Measurements from ENCODE around the gene RPL35.

The RPL35 gene

GRCh38 chr9:124813501-124814163 lies 48.1 kb downstream of the RPL35 start:
- DNase-seq = no peak

GRCh38 chr9:124813041-124813440 lies 48.7 kb downstream of the RPL35 start:
- DNase-seq = no peak

GRCh38 chr9:124812441-124812876 lies 49.3 kb downstream of the RPL35 start:
- DNase-seq = no peak

GRCh38 chr9:124810663-124811355 lies 50.9 kb downstream of the RPL35 start:
- DNase-seq = no peak

DNA sequence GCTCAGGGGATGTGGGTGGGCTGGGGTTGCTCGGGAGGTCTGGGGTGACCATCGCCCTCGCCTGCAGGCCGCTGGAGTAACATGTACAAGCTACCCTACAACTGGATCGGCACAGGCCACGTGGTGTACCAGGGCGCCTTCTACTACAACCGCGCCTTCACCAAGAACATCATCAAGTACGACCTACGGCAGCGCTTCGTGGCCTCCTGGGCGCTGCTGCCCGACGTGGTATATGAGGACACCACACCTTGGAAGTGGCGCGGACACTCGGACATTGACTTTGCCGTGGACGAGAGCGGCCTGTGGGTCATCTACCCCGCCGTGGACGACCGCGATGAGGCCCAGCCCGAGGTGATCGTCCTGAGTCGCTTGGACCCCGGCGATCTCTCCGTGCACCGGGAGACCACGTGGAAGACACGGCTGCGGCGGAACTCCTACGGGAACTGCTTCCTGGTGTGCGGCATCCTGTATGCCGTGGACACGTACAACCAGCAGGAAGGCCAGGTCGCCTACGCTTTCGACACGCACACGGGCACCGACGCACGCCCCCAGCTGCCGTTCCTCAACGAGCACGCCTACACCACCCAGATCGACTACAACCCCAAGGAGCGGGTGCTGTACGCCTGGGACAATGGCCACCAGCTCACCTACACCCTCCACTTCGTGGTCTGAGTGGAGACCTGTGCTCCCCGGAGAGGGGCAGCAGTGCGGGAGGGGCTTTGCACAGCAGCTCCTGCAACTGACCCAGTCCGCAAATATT lies 51.8 kb downstream of the RPL35 start:
- no peak for DNase-seq

- no peak for DNase-seq
These were observed 52.5 kb downstream of the RPL35 start for GRCh38 chr9:124809211-124809610.

DNA sequence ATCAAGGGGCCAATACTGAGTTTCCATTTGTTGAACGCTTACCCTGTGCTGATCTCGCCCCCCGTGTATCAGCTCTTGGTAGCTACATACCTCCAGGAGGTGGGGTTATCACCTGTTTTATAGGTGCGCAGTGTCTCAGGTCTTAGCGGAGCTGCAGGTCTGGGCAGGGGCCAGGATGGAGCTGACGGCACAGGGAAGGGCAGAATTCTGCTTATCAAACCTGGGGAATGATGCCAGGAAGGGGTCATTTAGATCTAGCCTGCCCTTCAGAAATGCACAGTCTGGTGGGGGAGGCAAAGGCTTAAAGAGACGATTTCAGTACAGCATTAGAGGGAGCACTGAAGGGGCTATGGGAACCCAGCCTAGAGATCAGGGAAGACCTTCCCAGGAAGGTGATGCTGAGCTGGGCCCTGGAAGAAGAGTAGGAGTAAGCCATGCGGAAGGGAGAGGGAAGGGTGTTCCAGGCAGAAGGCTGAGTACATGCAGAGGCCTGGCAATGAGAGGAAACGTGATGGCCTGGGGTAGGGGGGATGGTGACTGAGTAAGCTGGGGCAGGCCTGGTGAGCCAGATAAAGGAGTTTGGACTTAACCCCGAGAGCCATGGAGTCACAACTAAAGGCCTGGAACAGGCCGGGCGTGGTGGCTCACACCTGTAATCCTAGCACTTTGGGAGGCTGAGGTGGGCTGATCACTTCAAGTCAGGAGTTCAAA lies 53.4 kb downstream of the RPL35 start:
- no peak for DNase-seq

All from CD4-positive, alpha-beta T cell treated with Interferon gamma for 1 hour (primary cell).